ENCODE data around the gene USP40. TPM values are rescaled to one million over a fixed set of nuclear protein-coding genes. Genes with fewer than 3 reads are reported as not detected.

The USP40 gene
- total RNA-seq, 1 donor from 2014 or later, result 49.8 TPM

GRCh38 chr2:233440314-233440713 is 126.3 kb downstream of the USP40 start:
- no peaks in the 10 kb centered on the region for H3K36me3 ChIP-seq (ENCODE audit: control insufficient read depth, insufficient read depth, low read length)
- DNase-seq (ENCODE audit: low read depth), result no peak
- H3K27me3 ChIP-seq (ENCODE audit: control insufficient read depth, insufficient read depth, low read length), result no peaks in the 10 kb centered on the region
- no peak overlapping the region for H3K4me3 ChIP-seq (ENCODE audit: low read depth, low read length)
- no peak for TF ChIP-seq CTCF (IDR thresholded peaks at IDR 0.05; ENCODE audit: insufficient read depth, low read length, poor library complexity, severe bottlenecking)

- Histone ChIP-seq H3K36me3 (ENCODE audit: control insufficient read depth, insufficient read depth, low read length) (no peaks in the 10 kb centered on the region), H3K27me3 (ENCODE audit: control insufficient read depth, insufficient read depth, low read length) (no peaks in the 10 kb centered on the region), H3K4me3 (ENCODE audit: low read depth, low read length) (no peak overlapping the region)
- TF ChIP-seq CTCF (IDR thresholded peaks at IDR 0.05; ENCODE audit: insufficient read depth, low read length, poor library complexity, severe bottlenecking), result no peak
- DNase-seq (ENCODE audit: low read depth), result no peak
Measured at GRCh38 chr2:233439191-233439590, 127.4 kb downstream of the USP40 start.

GRCh38 chr2:233438573-233439147 is 127.9 kb downstream of the USP40 start:
- H3K4me3 ChIP-seq (ENCODE audit: low read depth, low read length), result no peak overlapping the region
- no peaks in the 10 kb centered on the region for H3K27me3 ChIP-seq (ENCODE audit: control insufficient read depth, insufficient read depth, low read length)
- no peak for DNase-seq (ENCODE audit: low read depth)
- TF ChIP-seq CTCF (IDR thresholded peaks at IDR 0.05; ENCODE audit: insufficient read depth, low read length, poor library complexity, severe bottlenecking), result no peak
- no peaks in the 10 kb centered on the region for H3K36me3 ChIP-seq (ENCODE audit: control insufficient read depth, insufficient read depth, low read length)

- H3K36me3 ChIP-seq (ENCODE audit: control insufficient read depth, insufficient read depth, low read length), result no peaks in the 10 kb centered on the region
- no peak for DNase-seq (ENCODE audit: low read depth)
- H3K27me3 ChIP-seq (ENCODE audit: control insufficient read depth, insufficient read depth, low read length), result no peaks in the 10 kb centered on the region
- H3K4me3 ChIP-seq (ENCODE audit: low read depth, low read length), result no peak overlapping the region
- TF ChIP-seq CTCF (IDR thresholded peaks at IDR 0.05; ENCODE audit: insufficient read depth, low read length, poor library complexity, severe bottlenecking), result no peak
Measured at GRCh38 chr2:233437439-233437955, 129.1 kb downstream of the USP40 start.

- H3K36me3 ChIP-seq (ENCODE audit: control insufficient read depth, insufficient read depth, low read length), result no peaks in the 10 kb centered on the region
- no peak for DNase-seq (ENCODE audit: low read depth)
- TF ChIP-seq CTCF (IDR thresholded peaks at IDR 0.05; ENCODE audit: insufficient read depth, low read length, poor library complexity, severe bottlenecking), result no peak
- no peaks in the 10 kb centered on the region for H3K27me3 ChIP-seq (ENCODE audit: control insufficient read depth, insufficient read depth, low read length)
- no peak overlapping the region for H3K4me3 ChIP-seq (ENCODE audit: low read depth, low read length)
Measured at GRCh38 chr2:233436691-233437438, 129.7 kb downstream of the USP40 start.

Measured in kidney epithelial cell (primary cell).